ENCODE measurements around the gene BCAT1. TPM values are rescaled to one million over a fixed set of nuclear protein-coding genes. Genes with fewer than 3 reads are reported as not detected.

The BCAT1 gene
- total and polyA plus RNA-seq, 2 experiments from 2014 or later = 53.6 to 181 TPM

GRCh38 chr12:24947541-24948419 is 1.1 kb downstream of the BCAT1 start (continued):
- no peak for TF ChIP-seq CREB1 (CRISPR knock-in tag; IDR thresholded peaks at IDR 0.05; ENCODE audit: low read depth)
- no peak for TF ChIP-seq REST (IDR thresholded peaks at IDR 0.05; ENCODE audit: unreplicated experiment)

- Histone ChIP-seq H3K4me3 (peak overlapping the region; percentile 45), H3K4me1 (ENCODE audit: insufficient read depth) (peaks cover 52% of the 10 kb centered on the region), H3K27me3 (ENCODE audit: insufficient read depth) (no peaks in the 10 kb centered on the region), H2AFZ (no peak overlapping the region), H3K79me2 (replicated peaks; ENCODE audit: insufficient read depth) (peaks cover 66% of the 10 kb centered on the region), H4K20me1 (replicated peaks; ENCODE audit: insufficient read depth) (no peaks in the 10 kb centered on the region), H3K4me2 (peak overlapping the region; percentile 71), H3K36me3 (ENCODE audit: insufficient read depth) (peaks cover 5% of the 10 kb centered on the region; the same call in 1 of the 2 replicates), H3F3A (replicated peaks; ENCODE audit: low read depth) (0 out of 2 replicates have a peak, but pooled peaks cover 6% of the 10 kb centered on the region), H3K27ac (ENCODE audit: low read depth) (peak overlapping the region; percentile 94), H3K9me2 (ENCODE audit: insufficient read depth) (no peaks in the 10 kb centered on the region)
- Mint-ChIP-seq H3K27me3 (ENCODE audit: insufficient read depth, low read depth, poor library complexity) (peaks cover 12% of the 10 kb centered on the region), H3K9me3 (no peaks in the 10 kb centered on the region; the same call in 2 of the 3 replicates), H3K27ac (peak overlapping the region; percentile 89), H3K4me1 (peaks cover 68% of the 10 kb centered on the region), H3K36me3 (ENCODE audit: low read depth) (peaks cover 62% of the 10 kb centered on the region), H3K4me3 (peak overlapping the region; percentile 95)
- no peak for DNase-seq (ENCODE audit: low spot score)
- no peak for ATAC-seq
- no peak for TF ChIP-seq NANOG (IDR thresholded peaks at IDR 0.05; ENCODE audit: borderline replicate concordance)
- no peak for TF ChIP-seq JUNB (IDR thresholded peaks at IDR 0.05; ENCODE audit: unreplicated experiment)
- no peak for TF ChIP-seq ZNF462 (CRISPR knock-in tag; IDR thresholded peaks at IDR 0.05)
- no peak for TF ChIP-seq REST (IDR thresholded peaks at IDR 0.05; ENCODE audit: unreplicated experiment)
- TF ChIP-seq ETS1 (IDR thresholded peaks at IDR 0.05) = no peak
- TF ChIP-seq EZH2phosphoT487 (IDR thresholded peaks at IDR 0.05; ENCODE audit: unreplicated experiment) = no peak
- TF ChIP-seq STAT1 (IDR thresholded peaks at IDR 0.05; ENCODE audit: unreplicated experiment) = no peak
- no peak for TF ChIP-seq ZNF114 (CRISPR knock-in tag; IDR thresholded peaks at IDR 0.05)
- no peak for TF ChIP-seq CREB1 (CRISPR knock-in tag; IDR thresholded peaks at IDR 0.05; ENCODE audit: low read depth)
Observed at GRCh38 chr12:24945845-24946244, 3.1 kb downstream of the BCAT1 start.
